Activated CD4-positive, alpha-beta T cell treated with anti-CD3 and anti-CD28 coated beads for 1 hour (primary cell): ENCODE data around the gene PHOSPHO1.
"Not testable (repeated sequence)": the region's sequence is repeated elsewhere in the genome, so short reads cannot be mapped to it uniquely, and the experiment has no call there.

Experiments
- DNase-seq: peaks from one replicate; pipeline ENCODE4 v3.0.0-alpha.2; 2020

Gene PHOSPHO1

DNA sequence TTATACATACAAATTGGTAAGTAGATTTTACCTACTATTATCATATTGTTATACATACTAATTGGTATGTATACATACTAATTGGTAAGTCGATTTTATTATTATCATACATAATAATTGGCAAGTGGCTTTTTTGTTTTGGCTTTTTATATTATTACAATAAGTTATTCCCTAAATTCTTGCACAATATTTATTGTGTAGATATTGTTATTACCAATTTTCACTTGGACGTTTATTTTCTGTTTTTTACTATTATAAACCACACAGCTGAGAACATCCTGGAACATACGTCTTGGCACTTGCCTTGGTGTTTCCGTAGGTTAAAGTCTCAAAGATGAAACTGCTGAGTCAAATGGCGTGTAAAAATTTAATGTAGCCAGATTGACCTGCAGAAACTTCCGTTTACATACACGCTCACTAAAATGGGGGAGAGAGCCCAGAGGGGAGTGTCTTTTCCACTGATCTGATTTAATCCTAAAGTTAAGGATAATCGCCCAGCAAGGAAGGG is 39.1 kb downstream of the PHOSPHO1 start:
- no peak for DNase-seq

DNA sequence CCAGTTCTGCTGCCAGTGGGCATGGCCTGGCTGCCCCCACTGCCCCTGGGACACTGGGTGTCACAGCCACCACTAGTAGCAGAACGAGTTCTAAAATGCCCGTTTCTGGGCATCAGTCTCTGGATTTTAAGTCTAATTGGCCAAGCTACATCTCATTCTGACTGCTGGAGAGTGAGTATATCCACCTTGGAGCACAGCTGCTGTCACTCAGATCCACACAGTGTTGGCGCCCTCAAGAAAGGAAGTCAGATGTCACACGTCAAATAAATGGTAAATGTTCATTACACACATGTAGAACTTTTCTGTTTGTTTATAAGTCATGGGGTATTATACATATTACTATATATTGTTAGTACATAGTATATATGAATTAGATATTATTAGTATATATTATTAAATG is 39.7 kb downstream of the PHOSPHO1 start:
- DNase-seq = no peak

DNA sequence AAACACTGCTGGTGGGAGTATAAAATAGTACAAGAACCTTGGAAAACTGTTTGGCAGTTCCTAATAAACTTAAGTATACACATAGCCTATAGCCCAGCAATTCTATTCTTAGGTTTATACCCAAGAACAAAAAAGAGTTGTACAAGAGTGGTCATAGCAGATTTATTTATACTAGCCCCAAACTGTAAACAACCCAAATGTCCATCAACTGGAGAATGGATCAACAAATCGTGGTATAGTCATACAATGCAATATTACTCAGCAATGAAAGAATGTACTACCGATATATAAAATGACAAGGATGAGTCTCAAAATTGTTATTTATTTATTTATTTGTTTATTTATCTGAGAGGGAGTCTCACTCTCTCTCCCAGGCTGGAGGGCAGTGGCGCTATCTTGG is 43.3 kb downstream of the PHOSPHO1 start:
- no peak for DNase-seq

DNA sequence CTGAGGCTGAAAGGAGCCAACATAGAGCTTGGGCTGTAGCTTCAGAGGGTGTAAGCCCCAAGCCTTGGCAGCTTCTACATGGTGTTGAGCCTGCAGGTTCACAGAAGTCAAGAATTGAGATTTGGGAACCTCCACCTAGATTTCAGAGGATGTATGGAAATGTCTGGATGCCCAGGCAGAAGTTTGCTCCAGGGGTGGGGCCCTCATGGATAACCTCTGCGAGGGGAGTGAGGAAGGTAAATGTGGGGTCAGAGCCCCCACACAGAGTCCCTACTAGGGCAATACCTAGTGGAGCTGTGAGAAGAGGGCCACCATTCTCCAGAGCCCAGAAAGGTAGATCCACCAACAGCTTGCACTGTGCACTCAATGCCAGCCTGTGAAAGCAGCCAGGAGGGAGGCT is 45.2 kb downstream of the PHOSPHO1 start:
- DNase-seq = not testable (repeated sequence)

DNA sequence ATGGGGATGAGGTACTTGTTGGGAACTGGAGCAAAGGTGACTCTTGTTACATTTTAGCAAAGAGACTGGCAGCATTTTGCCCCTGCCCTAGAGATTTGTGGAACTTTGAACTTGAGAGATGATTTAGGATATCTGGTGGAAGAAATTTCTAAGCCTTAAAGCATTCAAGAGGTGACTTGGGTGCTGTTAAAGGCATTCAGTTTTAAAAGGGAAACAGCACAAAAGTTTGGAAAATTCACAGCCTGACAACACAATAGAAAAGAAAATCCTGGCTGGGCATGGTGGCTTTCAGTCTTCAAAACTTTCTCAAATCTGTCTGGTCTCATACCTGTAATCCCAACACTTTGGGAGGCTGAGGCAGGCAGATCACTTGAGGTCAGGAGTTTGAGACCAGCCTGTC is 46.1 kb downstream of the PHOSPHO1 start:
- not testable (repeated sequence) for DNase-seq

DNA sequence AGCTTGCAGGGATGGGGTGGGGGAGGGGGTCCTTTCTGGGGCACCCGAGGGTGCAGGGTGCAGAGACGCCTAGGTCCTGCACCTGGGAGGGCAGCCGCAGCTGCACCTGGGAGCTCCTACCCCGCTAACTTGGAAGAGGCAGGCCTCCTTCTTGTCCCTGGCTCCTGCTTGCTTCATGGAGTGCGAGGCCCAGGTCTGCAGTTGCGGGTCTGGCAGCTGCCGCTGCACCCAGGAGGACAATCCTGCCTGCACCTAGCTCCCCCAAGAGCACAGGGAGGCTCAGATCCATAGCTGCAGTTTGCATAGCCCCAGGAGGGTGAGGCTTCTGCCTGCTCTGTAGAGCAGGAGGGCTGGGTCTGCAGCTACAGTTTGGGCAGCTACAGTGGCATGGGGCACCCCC is 46.8 kb downstream of the PHOSPHO1 start:
- no peak for DNase-seq

DNA sequence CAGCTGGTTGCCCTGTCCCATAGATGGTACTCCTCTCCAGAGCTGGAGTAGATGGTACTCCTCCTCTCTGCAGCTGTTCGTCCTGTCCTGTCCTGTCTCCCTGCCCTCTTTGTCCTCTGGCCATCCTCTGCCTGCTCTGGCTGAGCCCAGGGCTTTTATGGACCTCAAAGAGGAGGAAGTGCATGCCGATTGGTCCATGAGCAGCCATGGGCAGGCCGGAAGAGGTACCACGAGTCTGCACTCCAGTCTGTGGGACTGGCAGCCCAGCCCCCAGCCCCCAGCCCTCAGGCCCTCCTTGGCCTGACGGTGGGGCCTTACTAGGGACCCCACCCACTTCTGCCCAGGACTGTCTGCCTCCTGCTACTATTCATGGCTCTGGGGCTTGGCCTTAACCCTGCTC is 47.2 kb downstream of the PHOSPHO1 start:
- no peak for DNase-seq

DNA sequence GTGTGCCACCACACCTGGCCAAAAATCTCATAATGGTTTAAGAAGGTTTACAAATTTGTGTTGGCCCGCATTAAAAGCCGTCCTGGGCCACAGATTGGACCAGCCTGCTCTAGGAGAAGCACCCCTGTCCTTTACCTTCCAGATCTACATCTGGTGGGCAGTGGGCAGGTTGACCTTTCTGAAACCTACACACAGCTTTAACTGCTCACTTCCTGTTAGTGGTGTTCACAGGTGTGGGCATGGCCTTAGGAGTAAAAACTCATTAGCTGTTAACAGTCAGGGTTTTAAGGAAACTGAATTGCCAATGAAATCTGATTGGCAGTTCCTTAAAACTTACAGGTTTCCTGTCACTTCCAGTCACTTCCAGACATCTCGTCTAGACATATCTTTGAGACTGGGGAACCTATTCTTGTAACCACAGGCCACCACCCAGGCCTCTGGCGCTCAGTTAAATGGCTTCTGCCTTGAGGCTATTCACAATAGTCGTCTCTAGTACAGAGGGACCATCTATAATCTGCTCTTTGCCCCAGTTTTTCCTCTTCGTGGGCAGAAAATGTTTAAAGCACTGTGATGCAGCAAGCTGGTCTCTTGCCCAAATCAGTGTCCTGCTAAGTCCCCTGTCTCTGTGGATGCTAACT is 49.5 kb downstream of the PHOSPHO1 start:
- DNase-seq = no peak

DNA sequence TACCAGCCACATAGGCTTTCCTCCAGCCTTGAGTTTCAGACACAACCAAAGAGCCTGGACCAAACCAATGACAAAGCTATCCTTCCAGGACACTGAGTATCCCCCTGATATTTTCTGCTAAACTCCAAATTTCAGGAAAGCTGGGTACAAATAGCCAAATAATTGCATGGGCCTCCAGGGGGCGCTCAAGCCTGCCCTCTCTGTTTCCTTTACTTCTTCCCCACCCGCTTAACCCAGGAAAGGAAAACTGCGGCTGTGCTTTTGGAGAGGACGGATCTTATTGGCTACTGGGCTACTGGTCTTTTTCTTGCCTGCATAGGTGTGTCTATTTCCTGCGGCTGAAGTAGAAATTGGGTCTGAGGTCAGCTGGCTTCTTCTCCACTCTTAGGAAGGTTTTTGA is 50.3 kb downstream of the PHOSPHO1 start:
- DNase-seq = peak; percentile 45

DNA sequence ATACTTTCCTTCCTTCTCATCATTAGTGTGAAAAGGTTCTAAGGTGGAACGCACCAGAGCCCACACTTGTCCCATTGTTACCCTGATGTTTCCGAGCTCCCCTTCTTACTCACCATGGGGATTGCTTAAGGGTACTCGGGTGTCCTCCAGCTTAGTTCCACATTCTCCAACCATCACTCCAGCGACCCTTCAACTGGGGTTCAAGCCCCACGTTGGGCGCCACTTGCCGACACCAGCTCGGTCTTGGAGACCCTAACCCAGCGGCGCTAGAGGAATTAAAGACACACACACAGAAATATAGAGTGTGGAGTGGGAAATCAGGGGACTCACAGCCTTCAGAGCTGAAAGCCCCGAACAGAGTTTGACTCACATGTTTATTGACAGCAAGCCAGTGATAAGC is 54.6 kb downstream of the PHOSPHO1 start:
- DNase-seq = not testable (repeated sequence)
